ENCODE measurements around the gene SLC9A4. TPM values are rescaled to one million over a fixed set of nuclear protein-coding genes. Genes with fewer than 3 reads are reported as not detected.

The SLC9A4 gene
- total RNA-seq, 1 experiment from 2014 or later: 0.07 TPM

- BruUV-seq (replicated peaks): no TSS peak
- Histone ChIP-seq H3K9ac (ENCODE audit: low read length) (no peak overlapping the region), H3K4me1 (ENCODE audit: control insufficient read depth in 1 of 2, insufficient read depth in 2 of 2, low read length in 2 of 2) (no peaks in the 10 kb centered on the region), H2AFZ (ENCODE audit: low read depth, low read length, poor library complexity, severe bottlenecking) (no peak overlapping the region), H3K27ac (ENCODE audit: low read depth, low read length) (no peak overlapping the region), H3K36me3 (ENCODE audit: control insufficient read depth in 1 of 2, insufficient read depth in 2 of 2, low read length in 2 of 2) (no peaks in the 10 kb centered on the region), H3K9me2 (ENCODE audit: insufficient read depth) (no peaks in the 10 kb centered on the region), H4K20me1 (ENCODE audit: insufficient read depth) (no peaks in the 10 kb centered on the region), H3K4me3 (replicated peaks in 1 of 2; ENCODE audit: low read depth in 1 of 2, low read length in 2 of 2) (no peak overlapping the region), H3K9me3 (ENCODE audit: control insufficient read depth in 1 of 2, insufficient read depth in 1 of 2, low read depth in 1 of 2, low read length in 2 of 2) (no peaks in the 10 kb centered on the region), H3K79me2 (ENCODE audit: insufficient read depth, low read length) (no peaks in the 10 kb centered on the region), H3K27me3 (ENCODE audit: insufficient read depth, low read length) (no peaks in the 10 kb centered on the region), H3K4me2 (ENCODE audit: low read length) (no peak overlapping the region)
- ATAC-seq: no peak
- ChIA-PET POLR2A (no interaction called here), RAD21 (ENCODE audit: low non-redundant PET in 1 of 2, low total read pairs in 2 of 2, uncharacterized antibody in 2 of 2, unreplicated experiment in 2 of 2) (no interaction called here), CTCF (no interaction called here)
- TF ChIP-seq SRF (IDR thresholded peaks at IDR 0.05; ENCODE audit: low read depth) (no peak), EZH2phosphoT487 (IDR thresholded peaks at IDR 0.05; ENCODE audit: borderline replicate concordance) (no peak), SIN3A (IDR thresholded peaks at IDR 0.05; ENCODE audit: low read depth) (no peak), EGR1 (IDR thresholded peaks at IDR 0.05; ENCODE audit: low read depth) (no peak), ELF1 (IDR thresholded peaks at IDR 0.05; ENCODE audit: borderline replicate concordance, low read depth) (no peak), ZFX (IDR thresholded peaks at IDR 0.05) (no peak), RAD21 (IDR thresholded peaks at IDR 0.05; ENCODE audit: low read depth) (no peak), JUND (IDR thresholded peaks at IDR 0.05) (no peak), ZBTB33 (IDR thresholded peaks at IDR 0.05; ENCODE audit: extremely low read depth, insufficient replicate concordance, low read length) (no peak), ZNF274 (IDR thresholded peaks at IDR 0.05; ENCODE audit: low read depth, low read length) (no peak), REST (IDR thresholded peaks at IDR 0.05; ENCODE audit: low read depth) (no peak), YY1 (IDR thresholded peaks at IDR 0.05; ENCODE audit: extremely low read depth, insufficient replicate concordance, low read depth, low read length) (no peak), POLR2A (IDR thresholded peaks at IDR 0.05; ENCODE audit: borderline replicate concordance, extremely low read depth, insufficient read depth, insufficient read length) (no peak), CTCF (IDR thresholded peaks at IDR 0.05 in 2 of 3, conservative IDR thresholded peaks at IDR 0.05 in 1 of 3; ENCODE audit: borderline replicate concordance in 1 of 3, insufficient read depth in 1 of 3, low read depth in 2 of 3, low read length in 2 of 3) (no peak), MAX (IDR thresholded peaks at IDR 0.05) (no peak), EZH2 (IDR thresholded peaks at IDR 0.05) (no peak), POLR2AphosphoS5 (IDR thresholded peaks at IDR 0.05; ENCODE audit: low read depth, low read length) (no peak)
- DNase-seq (ENCODE audit: low read depth, low spot score): no peak
- intact Hi-C loops (cut with micrococcal nuclease): no loop called here
Observed at GRCh38 chr2:102582845-102583244, 109.8 kb downstream of the SLC9A4 start.
